Measurements from ENCODE around the gene BAZ1B.
"Not testable (repeated sequence)": the region's sequence is repeated elsewhere in the genome, so short reads cannot be mapped to it uniquely, and the experiment has no call there.

Gene BAZ1B

DNA sequence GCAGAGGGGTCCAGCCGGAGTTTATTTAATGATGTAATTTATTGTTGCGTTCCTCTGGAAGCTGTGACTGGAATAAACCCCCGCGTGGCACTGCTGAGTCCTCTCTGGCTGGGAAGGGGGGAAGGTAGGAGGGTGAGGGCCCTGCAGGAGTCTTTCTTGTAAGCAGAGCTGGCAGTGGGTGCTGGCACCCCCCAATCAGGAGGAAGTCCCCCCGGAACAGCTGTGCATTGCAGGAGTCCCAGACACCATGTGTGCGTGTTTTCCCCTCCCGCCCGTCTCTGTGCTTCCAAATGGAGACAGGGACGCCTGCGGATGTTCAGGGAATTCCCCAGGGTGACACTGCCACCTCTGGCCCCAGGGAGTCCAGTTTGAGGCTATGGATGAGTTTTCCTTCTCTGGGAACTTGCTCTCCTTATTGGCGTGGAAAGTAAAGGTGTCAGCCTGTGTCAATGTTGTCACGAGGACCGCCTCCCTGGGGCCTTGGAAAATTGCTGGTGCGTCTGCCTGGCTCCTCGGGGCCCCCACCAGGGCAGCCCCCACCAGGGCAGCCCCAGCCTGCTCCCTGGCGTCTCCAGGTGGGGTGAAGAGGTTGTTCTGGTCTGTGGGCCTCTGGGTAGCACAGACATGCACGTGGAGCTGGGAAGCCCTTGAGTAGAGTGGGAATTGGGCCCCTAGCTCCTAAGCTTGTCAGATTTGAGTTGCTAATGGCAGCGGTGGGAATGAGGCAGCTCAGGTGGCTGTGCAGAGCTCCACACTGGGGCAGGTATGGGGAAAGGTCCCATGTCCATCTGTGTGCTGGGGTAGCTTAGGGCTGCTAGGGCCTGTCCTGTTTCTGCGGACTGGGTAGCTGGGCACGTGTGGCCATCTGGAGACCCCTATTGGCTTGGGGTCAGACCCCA lies 85.8 kb downstream of the BAZ1B start:
- H3K4me3 ChIP-seq (ENCODE audit: low read depth, low read length): no peak overlapping the region
- no peak for TF ChIP-seq CTCF (IDR thresholded peaks at IDR 0.05; ENCODE audit: low read depth, low read length, missing control alignments)
- in situ Hi-C loops (cut with HindIII; ENCODE audit: low sequenced_read_pairs): no loop called here

GRCh38 chr7:73435471-73436009 lies 86.6 kb downstream of the BAZ1B start:
- no peak overlapping the region for H3K4me3 ChIP-seq (ENCODE audit: low read depth, low read length)
- TF ChIP-seq CTCF (IDR thresholded peaks at IDR 0.05; ENCODE audit: low read depth, low read length, missing control alignments): no peak
- in situ Hi-C loops (cut with HindIII; ENCODE audit: low sequenced_read_pairs): no loop called here

More for the DNA sequence above, 85.8 kb downstream of the BAZ1B start:
- no peak for DNase-seq (ENCODE audit: low read depth)

DNA sequence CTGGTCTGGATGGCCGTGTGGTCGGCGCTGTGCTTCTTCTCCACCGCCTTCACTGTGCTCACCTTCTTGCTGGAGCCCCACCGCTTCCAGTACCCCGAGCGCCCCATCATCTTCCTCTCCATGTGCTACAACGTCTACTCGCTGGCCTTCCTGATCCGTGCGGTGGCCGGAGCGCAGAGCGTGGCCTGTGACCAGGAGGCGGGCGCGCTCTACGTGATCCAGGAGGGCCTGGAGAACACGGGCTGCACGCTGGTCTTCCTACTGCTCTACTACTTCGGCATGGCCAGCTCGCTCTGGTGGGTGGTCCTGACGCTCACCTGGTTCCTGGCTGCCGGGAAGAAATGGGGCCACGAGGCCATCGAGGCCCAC lies 87.4 kb downstream of the BAZ1B start:
- no peak for TF ChIP-seq CTCF (IDR thresholded peaks at IDR 0.05; ENCODE audit: low read depth, low read length, missing control alignments)
- no peak for DNase-seq (ENCODE audit: low read depth)
- in situ Hi-C loops (cut with HindIII; ENCODE audit: low sequenced_read_pairs): no loop called here
- no peak overlapping the region for H3K4me3 ChIP-seq (ENCODE audit: low read depth, low read length)

More at GRCh38 chr7:73435471-73436009, 86.6 kb downstream of the BAZ1B start:
- no peak for DNase-seq (ENCODE audit: low read depth)

GRCh38 chr7:73433924-73434700 lies 88.0 kb downstream of the BAZ1B start:
- no peak for DNase-seq (ENCODE audit: low read depth)
- H3K4me3 ChIP-seq (ENCODE audit: low read depth, low read length): no peak overlapping the region
- in situ Hi-C loops (cut with HindIII; ENCODE audit: low sequenced_read_pairs): no loop called here
- TF ChIP-seq CTCF (IDR thresholded peaks at IDR 0.05; ENCODE audit: low read depth, low read length, missing control alignments): no peak

DNA sequence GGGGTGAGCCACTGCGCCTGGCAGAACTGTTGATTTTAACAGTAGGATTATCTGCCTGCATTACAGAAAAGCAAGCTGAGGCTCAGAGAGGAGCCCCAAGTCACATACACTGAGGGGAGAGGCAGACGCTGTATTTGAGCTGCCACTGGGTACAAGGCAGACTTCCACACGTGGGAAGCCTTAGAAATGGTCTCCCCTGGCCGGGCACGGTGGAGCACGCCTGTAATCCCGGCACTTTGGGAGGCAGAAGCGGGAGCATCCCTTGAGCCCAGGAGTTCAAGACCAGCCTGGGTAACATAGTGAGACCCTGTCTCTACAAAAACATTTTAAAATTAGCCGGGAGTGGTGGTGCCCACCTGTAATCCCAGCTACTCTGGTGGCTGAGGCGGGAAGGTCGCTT lies 89.4 kb downstream of the BAZ1B start:
- in situ Hi-C loops (cut with HindIII; ENCODE audit: low sequenced_read_pairs): no loop called here
- no peak for DNase-seq (ENCODE audit: low read depth)
- TF ChIP-seq CTCF (IDR thresholded peaks at IDR 0.05; ENCODE audit: low read depth, low read length, missing control alignments): no peak
- H3K4me3 ChIP-seq (ENCODE audit: low read depth, low read length): no peak overlapping the region

DNA sequence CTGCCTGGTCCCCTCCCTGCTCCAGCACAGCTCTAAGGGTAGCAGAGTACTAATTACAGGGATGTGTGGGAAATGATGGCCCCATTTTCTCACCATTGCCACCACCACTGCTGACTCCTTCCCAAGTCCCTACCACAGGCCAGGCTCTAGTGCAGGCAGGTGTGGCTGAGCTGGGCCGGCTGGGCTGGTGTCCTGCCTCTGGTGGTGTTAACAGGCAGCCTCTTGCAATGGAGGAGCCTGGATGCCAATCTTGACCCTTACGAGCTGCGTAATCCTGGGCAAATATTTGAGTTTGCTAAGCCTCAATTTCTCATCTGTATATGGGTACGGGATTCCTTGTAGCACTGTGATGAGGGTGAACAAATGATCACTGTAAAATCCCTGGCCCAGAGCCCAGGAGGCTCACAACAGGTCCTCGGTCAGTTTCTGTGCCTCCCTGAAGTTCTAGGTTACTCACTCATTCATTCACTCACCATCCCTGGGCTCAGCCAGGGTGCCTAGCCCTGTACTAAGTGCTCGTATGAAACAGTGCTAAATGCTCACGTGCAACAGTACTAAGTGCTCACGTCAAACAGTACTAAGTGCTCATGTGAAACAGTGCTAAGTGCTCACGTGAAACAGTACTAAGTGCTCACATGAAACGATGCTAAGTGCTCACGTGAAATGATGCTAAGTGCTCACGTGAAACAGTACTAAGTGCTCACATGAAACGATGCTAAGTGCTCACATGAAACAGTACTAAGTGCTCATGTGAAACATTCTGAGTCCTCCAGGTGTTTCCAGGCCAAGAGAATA lies 90.9 kb downstream of the BAZ1B start:
- no peak for DNase-seq (ENCODE audit: low read depth)
- in situ Hi-C loops (cut with HindIII; ENCODE audit: low sequenced_read_pairs): no loop called here

GRCh38 chr7:73430540-73430939 lies 91.6 kb downstream of the BAZ1B start:
- H3K4me3 ChIP-seq (ENCODE audit: low read depth, low read length); in situ Hi-C loops (cut with HindIII; ENCODE audit: low sequenced_read_pairs); DNase-seq (ENCODE audit: low read depth): not testable (repeated sequence)

More for the DNA sequence above, 90.9 kb downstream of the BAZ1B start:
- TF ChIP-seq CTCF (IDR thresholded peaks at IDR 0.05; ENCODE audit: low read depth, low read length, missing control alignments): no peak
- H3K4me3 ChIP-seq (ENCODE audit: low read depth, low read length): no peak overlapping the region
